Activated naive CD8-positive, alpha-beta T cell treated with anti-CD3 and anti-CD28 coated beads, Interleukin-2, amount 50 U/mL, for 24 hours (primary cell): ENCODE data around the gene IL19.
A peak's percentile ranks its signal among the peaks of the same experiment; 100 is the strongest.
"Not testable (repeated sequence)": the region's sequence is repeated elsewhere in the genome, so short reads cannot be mapped to it uniquely, and the experiment has no call there.

Source experiments
- ATAC-seq: fragments of 150-1000 bp; cut with Tn5 transposase; one replicate; pipeline ENCODE4 v1.10.0; 2021
- DNase-seq: peaks from one replicate; pipeline ENCODE4 v3.0.0; 2021
- H3K27ac Mint-ChIP-seq: one replicate; pipeline ENCODE4 v1.8.0; 2021; ENCODE audit warnings: mild to moderate bottlenecking, mixed read lengths
- H3K27me3 Mint-ChIP-seq: one replicate; pipeline ENCODE4 v1.8.0; 2021; ENCODE audit warnings: mixed read lengths
- H3K36me3 Mint-ChIP-seq: one replicate; pipeline ENCODE4 v1.8.0; 2021; ENCODE audit warnings: low read depth, mixed read lengths
- H3K4me1 Mint-ChIP-seq: one replicate; pipeline ENCODE4 v1.8.0; 2021; ENCODE audit warnings: mixed read lengths
- H3K4me3 Mint-ChIP-seq: one replicate; pipeline ENCODE4 v1.8.0; 2021; ENCODE audit warnings: mild to moderate bottlenecking, moderate library complexity, mixed read lengths
- H3K9me3 Mint-ChIP-seq: one replicate; pipeline ENCODE4 v1.8.0; 2021; ENCODE audit warnings: mixed read lengths

Gene IL19

DNA sequence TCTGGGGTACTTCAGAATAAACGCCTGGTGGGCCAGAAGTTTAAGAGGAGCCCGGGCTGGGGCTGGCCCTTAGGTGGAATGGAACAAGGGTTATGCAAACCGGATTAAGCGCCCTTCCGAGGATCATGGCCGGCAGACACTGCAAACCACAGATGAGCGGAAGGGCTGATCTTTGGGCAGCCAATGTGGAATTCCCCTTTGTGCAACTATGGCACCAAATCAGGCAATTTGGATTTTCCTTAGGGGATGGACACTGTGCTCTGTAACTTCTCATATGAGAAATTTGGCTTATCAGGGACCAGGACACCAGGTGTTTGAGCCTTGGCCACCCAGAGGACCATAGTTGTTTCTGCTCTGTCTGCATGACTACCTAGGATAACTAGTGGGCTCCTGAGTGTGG is 7.5 kb downstream of the IL19 start:
- Mint-ChIP-seq H3K4me1 (peaks cover 34% of the 10 kb centered on the region), H3K36me3 (no peaks in the 10 kb centered on the region), H3K4me3 (no peak overlapping the region), H3K9me3 (no peaks in the 10 kb centered on the region), H3K27ac (no peak overlapping the region), H3K27me3 (peaks cover 7% of the 10 kb centered on the region)
- ATAC-seq, result no peak
- DNase-seq, result no peak

DNA sequence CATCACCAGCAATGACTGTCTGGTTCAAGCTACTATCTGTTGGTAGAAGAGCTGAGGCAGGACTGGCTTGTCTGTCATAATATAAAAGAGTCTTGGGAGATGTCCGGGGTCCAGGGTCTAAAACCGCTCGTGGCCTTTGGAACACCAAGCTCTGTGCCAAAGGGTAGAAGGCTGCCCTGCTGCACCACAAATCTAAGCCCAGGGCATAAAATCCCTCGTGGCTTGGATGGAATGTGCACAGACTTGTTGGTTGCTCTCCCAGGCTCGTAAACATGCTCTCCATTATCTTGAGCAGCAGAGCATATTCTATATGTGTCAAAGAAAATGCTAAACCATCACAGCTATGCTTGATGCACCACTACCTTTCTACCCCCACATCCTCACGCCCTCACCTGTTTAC is 8.3 kb downstream of the IL19 start:
- ATAC-seq, H3K27me3 Mint-ChIP-seq, H3K36me3 Mint-ChIP-seq, H3K9me3 Mint-ChIP-seq, H3K27ac Mint-ChIP-seq, DNase-seq, H3K4me3 Mint-ChIP-seq: not testable (repeated sequence)
- H3K4me1 Mint-ChIP-seq, result peaks cover 35% of the 10 kb centered on the region

DNA sequence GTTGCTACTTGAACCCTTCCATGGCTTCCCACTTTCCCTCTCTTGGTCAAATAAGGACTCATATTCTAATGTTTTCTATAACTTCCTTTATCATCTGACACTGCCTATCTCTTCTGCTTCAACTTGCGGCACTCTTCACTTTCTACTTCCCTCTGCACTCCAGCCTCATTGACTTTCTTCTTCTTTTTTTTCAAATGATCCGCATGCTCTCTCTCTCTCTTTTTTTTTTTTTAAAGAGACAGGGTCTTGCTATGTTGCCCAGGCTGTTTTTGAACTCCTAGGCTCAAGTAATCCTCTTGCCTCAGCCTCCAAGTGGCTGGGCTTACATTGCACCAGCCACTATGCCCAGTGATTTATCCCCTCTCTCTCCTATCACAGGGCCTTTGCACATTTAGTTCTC is 9.1 kb downstream of the IL19 start:
- Mint-ChIP-seq H3K4me1 (peaks cover 36% of the 10 kb centered on the region), H3K36me3 (peaks cover 2% of the 10 kb centered on the region), H3K4me3 (no peak overlapping the region), H3K9me3 (no peaks in the 10 kb centered on the region), H3K27me3 (peaks cover 5% of the 10 kb centered on the region), H3K27ac (no peak overlapping the region)
- ATAC-seq (no peak), DNase-seq (no peak)

DNA sequence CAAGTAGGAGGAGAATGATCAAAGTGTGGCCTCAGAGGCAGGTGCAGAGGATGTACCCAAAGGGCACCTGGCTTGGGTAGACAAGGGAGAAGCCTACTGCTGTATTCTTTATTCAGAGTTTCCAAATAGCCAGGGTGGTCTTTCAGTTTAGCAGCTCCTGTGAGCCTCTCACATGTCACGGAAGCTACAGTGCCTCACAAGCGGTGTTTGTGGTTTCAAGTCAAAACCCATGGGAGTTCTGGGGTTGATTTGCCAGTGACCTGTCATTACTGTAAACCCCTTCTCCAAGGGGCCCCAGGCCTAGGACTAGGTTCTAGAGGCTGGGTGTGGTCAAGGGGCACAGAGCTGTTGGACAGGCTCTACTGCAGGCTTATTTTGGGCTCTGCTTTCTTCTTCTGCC is 11.9 kb downstream of the IL19 start:
- peak; percentile 71 for ATAC-seq
- peak overlapping the region; percentile 24 for H3K4me3 Mint-ChIP-seq
- H3K27me3 Mint-ChIP-seq, result peaks cover 15% of the 10 kb centered on the region
- DNase-seq, result peak; percentile 48
- peaks cover 57% of the 10 kb centered on the region for H3K4me1 Mint-ChIP-seq
- no peaks in the 10 kb centered on the region for H3K9me3 Mint-ChIP-seq
- peaks cover 2% of the 10 kb centered on the region for H3K36me3 Mint-ChIP-seq
- peak overlapping the region; percentile 55 for H3K27ac Mint-ChIP-seq

DNA sequence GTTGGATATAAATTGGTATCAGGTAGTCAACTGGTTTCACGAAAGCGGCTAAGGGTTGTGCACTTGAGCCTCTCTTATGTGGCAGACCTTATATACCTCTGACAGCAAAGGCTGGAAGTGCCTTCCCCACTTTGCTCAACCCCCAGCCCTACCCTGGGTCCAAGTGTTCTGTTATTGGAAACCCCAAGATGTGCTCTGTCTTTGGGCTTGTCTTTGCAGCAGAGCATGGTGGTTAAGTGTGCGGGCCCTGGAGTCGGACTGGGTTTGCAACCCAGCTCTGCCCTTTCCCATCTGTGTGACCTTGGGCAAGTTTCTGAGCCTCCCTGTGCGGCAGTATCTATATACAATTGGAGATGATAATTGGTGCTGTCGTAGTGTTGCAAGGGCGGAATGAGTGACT is 12.9 kb downstream of the IL19 start:
- H3K4me1 Mint-ChIP-seq, result peaks cover 66% of the 10 kb centered on the region
- ATAC-seq (no peak), DNase-seq (no peak)
- H3K27ac Mint-ChIP-seq, result peak overlapping the region; percentile 78
- H3K36me3 Mint-ChIP-seq, result peaks cover 2% of the 10 kb centered on the region
- H3K27me3 Mint-ChIP-seq, result peaks cover 11% of the 10 kb centered on the region
- no peak overlapping the region for H3K4me3 Mint-ChIP-seq
- H3K9me3 Mint-ChIP-seq, result no peaks in the 10 kb centered on the region

DNA sequence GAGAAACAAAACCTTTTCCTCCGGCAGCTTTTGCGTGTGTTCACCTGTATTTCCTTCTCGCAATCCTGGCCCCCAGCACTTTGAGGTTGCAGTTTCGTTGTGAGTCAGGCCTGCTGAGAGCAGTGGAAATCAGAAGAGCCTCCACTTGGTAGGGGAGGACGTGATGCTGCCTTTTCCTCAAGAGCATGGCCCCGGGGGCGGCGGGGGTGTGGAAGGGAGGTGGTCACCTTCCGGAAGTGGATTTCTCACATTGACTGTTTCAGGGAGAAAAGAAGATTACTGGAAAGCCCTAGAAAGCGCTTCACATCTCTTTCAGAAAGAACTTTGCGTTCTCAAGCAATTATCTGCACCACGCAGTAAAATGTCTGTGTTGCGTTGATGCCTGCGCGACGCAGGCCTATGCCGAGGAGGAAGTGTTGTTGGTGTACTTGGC is 13.9 kb downstream of the IL19 start:
- no peaks in the 10 kb centered on the region for H3K9me3 Mint-ChIP-seq
- H3K27me3 Mint-ChIP-seq, result peaks cover 15% of the 10 kb centered on the region
- peaks cover 2% of the 10 kb centered on the region for H3K36me3 Mint-ChIP-seq
- H3K4me3 Mint-ChIP-seq, result peak overlapping the region; percentile 47
- DNase-seq (peak; percentile 87), ATAC-seq (peak; percentile 65)
- peaks cover 71% of the 10 kb centered on the region for H3K4me1 Mint-ChIP-seq
- H3K27ac Mint-ChIP-seq, result peak overlapping the region; percentile 78

DNA sequence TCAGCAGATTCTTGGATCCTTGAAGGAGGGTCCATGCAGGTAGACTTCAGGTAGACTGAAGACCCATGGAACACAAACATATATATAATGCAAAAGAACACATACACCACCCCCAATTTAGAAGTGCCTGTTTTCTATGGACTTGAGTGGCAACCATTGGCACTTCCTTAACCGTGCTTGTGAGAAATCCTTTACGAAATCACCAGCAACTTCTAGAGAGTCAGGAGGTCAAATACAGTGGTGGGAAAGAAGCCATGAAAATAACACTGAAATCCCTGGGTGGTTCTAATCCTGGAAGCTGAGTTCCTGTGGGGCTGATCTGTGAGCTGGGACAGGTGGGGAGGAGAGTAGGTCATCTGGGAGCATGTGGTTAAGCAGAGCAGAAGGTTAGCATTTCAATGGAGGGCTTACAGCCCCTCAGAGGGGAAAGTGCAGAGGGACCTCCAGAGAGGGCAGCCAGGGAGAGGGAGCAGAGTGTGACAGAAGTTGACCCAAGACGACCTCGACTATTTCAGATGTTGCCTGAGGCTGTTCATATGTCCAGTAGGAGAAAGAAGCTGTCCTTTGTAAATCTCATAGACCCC is 14.7 kb downstream of the IL19 start:
- no peak for ATAC-seq
- Mint-ChIP-seq H3K36me3 (peaks cover 2% of the 10 kb centered on the region), H3K9me3 (no peaks in the 10 kb centered on the region), H3K27me3 (peaks cover 20% of the 10 kb centered on the region), H3K4me3 (no peak overlapping the region), H3K4me1 (peaks cover 78% of the 10 kb centered on the region), H3K27ac (no peak overlapping the region)
- no peak for DNase-seq

DNA sequence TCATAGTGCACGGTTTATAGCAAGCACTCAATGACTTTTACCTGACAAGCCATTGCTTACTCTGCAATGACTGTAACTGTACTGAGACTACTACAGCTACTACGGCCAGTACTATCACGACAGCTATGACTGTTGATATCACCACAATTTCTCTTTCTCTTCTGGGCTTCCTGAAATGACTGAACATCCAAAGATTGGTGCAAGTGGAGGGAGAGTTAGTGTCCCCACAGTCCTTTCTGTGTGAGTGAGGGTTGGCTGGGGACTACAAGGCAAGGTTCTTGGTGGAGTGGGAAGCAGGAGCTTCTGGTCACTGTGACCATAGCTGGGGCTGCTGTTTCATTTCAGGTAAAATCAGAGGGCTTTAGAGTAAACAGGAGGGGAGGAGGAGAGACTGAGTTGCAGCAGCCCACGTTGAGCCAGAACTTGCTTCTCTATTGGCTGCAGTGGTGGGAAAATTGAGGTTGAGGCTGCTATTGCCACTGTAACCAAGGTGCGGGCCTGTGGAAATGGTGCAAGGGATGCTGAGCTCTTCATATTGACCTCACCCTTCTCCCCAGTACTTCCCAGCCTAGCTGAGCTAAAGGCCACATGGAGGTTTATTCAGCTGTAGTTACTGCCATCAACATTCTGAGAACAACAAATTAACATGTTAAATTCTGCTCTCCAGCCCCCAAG is 15.8 kb downstream of the IL19 start:
- peaks cover 20% of the 10 kb centered on the region for H3K27me3 Mint-ChIP-seq
- H3K36me3 Mint-ChIP-seq, result peaks cover 2% of the 10 kb centered on the region
- H3K27ac Mint-ChIP-seq, result peak overlapping the region; percentile 54
- DNase-seq, result no peak
- H3K4me1 Mint-ChIP-seq, result peaks cover 89% of the 10 kb centered on the region
- H3K4me3 Mint-ChIP-seq, result no peak overlapping the region
- no peaks in the 10 kb centered on the region for H3K9me3 Mint-ChIP-seq
- ATAC-seq, result peak; percentile 33

DNA sequence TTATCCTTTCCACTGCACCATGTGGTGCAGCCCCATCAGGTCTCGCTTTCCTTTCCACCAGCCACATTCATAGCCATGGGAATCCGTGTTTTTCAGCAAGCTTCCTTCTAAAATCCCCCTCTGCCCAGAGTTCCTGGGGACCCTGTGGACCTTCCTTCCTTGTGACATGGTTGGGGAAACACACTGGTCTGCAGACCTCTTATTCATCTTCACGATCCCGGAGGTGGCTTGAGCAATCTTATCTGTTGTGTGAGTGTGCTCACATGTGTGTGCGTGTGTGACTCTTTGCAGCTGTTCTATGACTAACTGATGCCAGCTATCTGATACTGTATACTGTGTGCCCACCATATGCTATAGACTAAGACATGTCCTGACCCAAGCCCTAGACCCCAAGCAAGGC is 17.3 kb downstream of the IL19 start:
- H3K4me1 Mint-ChIP-seq, result peaks cover 91% of the 10 kb centered on the region
- H3K27me3 Mint-ChIP-seq, result peaks cover 20% of the 10 kb centered on the region
- no peak for ATAC-seq
- peaks cover 2% of the 10 kb centered on the region for H3K36me3 Mint-ChIP-seq
- H3K4me3 Mint-ChIP-seq, result no peak overlapping the region
- H3K27ac Mint-ChIP-seq, result peak overlapping the region; percentile 14
- DNase-seq, result no peak
- no peaks in the 10 kb centered on the region for H3K9me3 Mint-ChIP-seq

DNA sequence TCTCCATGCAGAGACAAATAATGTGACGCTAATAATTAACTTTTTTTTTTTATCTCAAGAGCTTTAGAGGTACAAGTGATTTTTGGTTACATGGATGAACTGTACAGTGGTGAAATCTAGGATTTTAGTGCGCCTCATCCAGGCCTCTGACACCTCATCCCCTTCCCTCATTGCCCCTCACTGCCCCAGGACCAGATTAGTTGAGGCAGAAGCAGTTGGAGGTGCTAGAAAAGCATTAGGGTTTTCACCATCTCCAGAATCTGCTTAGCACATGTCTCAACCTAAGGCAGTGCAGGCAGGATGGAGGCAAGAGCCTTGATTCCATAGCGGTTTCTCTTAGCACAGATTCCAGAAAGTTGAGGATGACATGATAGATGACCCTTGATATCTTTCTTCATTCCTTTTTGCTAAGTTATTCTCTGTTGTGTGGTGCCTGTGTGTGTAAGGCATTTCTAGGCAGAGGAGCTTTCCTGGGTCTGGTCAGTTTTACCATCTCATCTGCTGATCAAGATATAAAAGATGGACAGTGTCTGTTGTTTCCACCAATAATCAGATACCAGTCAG is 18.0 kb downstream of the IL19 start:
- Mint-ChIP-seq H3K36me3 (peaks cover 2% of the 10 kb centered on the region), H3K27ac (no peak overlapping the region), H3K9me3 (no peaks in the 10 kb centered on the region), H3K4me1 (peaks cover 93% of the 10 kb centered on the region), H3K4me3 (no peak overlapping the region), H3K27me3 (peaks cover 20% of the 10 kb centered on the region)
- no peak for DNase-seq
- no peak for ATAC-seq

DNA sequence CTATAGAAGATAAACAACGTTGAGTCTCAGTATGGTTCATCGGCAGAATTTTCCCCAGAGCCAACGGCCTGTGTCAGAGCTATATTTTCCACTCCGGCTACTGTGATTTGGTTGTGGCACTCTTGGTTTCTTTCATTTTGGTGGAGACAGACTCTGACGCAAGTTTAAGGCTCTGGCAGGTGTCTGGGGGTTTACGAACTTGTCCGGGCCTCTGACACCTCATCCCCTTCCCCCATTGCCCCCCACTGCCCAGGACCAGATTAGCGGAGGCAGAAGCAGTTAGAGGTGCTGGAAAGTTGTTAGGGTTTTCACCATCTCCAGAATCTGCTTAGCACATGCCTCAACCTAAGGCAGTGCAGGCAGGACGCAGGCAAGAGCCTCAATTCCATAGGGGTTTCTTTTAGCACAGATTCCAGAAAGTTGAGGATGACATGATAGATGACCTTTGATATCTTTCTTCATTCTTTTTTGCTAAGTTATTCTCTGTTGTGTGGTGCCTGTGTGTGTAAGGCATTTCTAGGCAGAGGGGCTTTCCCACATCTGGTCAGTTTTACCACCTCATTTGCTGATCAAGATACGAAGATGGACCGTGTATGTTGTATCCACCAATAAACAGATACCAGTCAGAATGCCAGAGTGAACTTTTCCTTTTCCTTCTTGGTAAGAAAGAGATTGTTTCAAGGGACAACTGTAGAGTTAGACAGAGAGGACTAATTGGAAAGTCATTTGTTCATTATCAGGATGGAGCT is 20.1 kb downstream of the IL19 start:
- Mint-ChIP-seq H3K4me3 (no peak overlapping the region), H3K4me1 (peaks cover 92% of the 10 kb centered on the region), H3K27me3 (peaks cover 16% of the 10 kb centered on the region), H3K9me3 (no peaks in the 10 kb centered on the region), H3K27ac (peak overlapping the region; percentile 75), H3K36me3 (no peaks in the 10 kb centered on the region)
- ATAC-seq, result no peak
- DNase-seq, result no peak

DNA sequence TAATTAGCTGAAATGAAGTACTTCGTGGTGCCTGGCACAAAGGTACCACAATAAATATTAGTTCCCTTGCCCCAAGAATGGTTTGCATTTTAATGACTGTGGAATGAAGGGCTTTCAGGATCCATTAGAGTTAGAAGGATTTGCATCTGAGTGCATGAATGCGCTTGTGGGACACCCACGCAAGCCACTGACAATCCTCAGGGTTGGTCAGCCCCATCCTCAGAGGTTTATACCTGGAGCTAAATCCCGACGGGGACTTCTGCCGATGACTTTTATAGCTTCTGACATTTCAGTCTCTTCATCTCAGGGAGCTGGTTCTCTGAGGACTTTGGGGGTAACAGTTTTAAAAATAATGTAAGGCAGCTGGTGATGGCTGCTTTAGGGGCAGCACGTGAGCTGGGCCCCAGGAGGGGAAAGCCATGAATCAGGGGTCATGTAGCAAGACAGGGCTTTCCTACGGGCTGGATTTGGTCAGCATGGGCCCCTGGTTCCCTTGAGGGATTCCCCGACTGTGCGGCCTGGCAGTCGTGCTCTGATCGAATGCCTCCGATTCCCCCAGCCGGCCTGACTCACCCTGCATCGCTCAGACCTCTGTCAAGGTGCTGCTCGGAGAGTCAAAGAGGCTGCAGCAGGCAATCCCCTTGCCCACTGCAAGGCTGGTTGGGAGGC is 22.5 kb downstream of the IL19 start:
- DNase-seq, result peak; percentile 63
- H3K27ac Mint-ChIP-seq, result peak overlapping the region; percentile 92

DNA sequence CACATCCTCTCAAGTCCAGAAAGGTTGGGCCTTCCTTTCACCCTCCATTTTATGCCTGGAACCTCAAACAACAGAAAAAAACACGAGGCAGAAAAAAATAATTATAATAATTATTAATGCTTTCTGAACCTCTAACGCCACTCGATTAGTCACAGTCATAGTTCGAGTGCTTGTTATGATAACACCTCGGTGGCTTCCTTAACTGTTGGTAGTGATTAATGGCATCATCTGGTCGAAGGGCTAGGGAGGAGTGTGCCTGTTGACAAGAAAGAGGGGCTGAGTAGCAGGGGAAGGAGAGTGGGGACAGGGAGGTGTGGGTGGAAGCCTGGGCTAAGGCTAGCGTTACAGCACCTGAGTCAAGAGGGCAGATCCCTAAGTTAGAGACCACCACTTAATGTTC is 23.0 kb downstream of the IL19 start:
- no peak for ATAC-seq
- DNase-seq, result no peak
- Mint-ChIP-seq H3K4me1 (peaks cover 80% of the 10 kb centered on the region), H3K27me3 (peaks cover 9% of the 10 kb centered on the region), H3K4me3 (peak overlapping the region; percentile 37), H3K36me3 (no peaks in the 10 kb centered on the region), H3K27ac (peak overlapping the region; percentile 92), H3K9me3 (no peaks in the 10 kb centered on the region)

More for the DNA sequence above, 22.5 kb downstream of the IL19 start:
- H3K9me3 Mint-ChIP-seq, result no peaks in the 10 kb centered on the region
- peaks cover 77% of the 10 kb centered on the region for H3K4me1 Mint-ChIP-seq
- no peak overlapping the region for H3K4me3 Mint-ChIP-seq
- peak; percentile 72 for ATAC-seq
- no peaks in the 10 kb centered on the region for H3K36me3 Mint-ChIP-seq
- peaks cover 9% of the 10 kb centered on the region for H3K27me3 Mint-ChIP-seq

DNA sequence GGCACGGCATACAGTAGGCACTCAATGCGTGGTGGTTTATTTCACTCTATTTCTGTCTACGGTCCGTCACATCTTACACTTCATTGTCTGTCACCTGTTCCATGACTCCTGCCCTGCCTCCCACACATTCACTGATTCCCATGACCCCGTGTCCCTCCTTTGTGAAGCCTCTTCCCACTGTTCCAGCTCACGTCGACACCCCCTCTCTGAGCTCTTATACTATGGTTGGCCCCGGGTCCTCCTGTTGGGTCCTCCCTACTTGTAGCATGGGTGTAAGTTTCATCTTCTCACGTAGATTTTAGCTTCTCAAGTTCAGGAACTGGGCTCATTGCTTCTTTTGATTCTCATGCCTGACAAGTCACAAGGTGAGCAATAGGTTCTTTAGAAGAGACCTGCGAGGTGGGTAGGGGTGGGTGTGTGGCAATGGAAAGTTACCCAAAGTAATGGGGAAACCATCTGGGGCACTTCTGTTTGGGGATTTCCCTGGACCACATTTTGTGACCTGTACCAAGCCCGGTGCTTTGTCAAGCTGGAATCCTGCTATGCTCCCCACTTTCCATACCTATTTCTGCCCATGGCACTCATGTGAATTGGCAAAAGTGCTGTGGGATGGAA is 23.8 kb downstream of the IL19 start:
- ATAC-seq (peak; percentile 48), DNase-seq (peak; percentile 56)
- Mint-ChIP-seq H3K9me3 (no peaks in the 10 kb centered on the region), H3K4me1 (peaks cover 83% of the 10 kb centered on the region), H3K4me3 (peak overlapping the region; percentile 37), H3K27me3 (peaks cover 5% of the 10 kb centered on the region), H3K36me3 (no peaks in the 10 kb centered on the region), H3K27ac (peak overlapping the region; percentile 92)
